ENCODE results near the gene IL3RA. TPM values are rescaled to one million over a fixed set of nuclear protein-coding genes. Genes with fewer than 3 reads are reported as not detected.
A peak's percentile ranks its signal among the peaks of the same experiment; 100 is the strongest.

IL3RA gene
- total RNA-seq, 5 donors from 2014 or later (not counting 1 experiment from before 2014, with no cell fraction given), result 0.16 to 0.75 (median 0.35) TPM

- H3K27me3 ChIP-seq (replicated peaks in 1 of 2; ENCODE audit: control insufficient read depth in 2 of 2, extremely low read depth in 1 of 2, insufficient read depth in 2 of 2, low read length in 1 of 2), result no peaks in the 10 kb centered on the region
- Mint-ChIP-seq H3K27ac (no peak overlapping the region), H3K9me3 (peaks cover 11 to 12% (median 12%) of the 10 kb centered on the region in 3 donors), H3K4me3 (no peak overlapping the region), H3K4me1 (peaks cover 0 to 10% (median 0%) of the 10 kb centered on the region in 3 donors), H3K27me3 (no peaks in the 10 kb centered on the region), H3K36me3 (peaks cover 37% of the 10 kb centered on the region)
- peaks cover 28 to 36% of the 10 kb centered on the region in 2 donors for H3K36me3 ChIP-seq (ENCODE audit: control insufficient read depth in 2 of 2, extremely low read depth in 1 of 2, insufficient read depth in 1 of 2, low read length in 1 of 2)
- no peak for DNase-seq
- CTCF ChIA-PET, result no interaction called here
- H3K4me3 ChIP-seq (ENCODE audit: control insufficient read depth in 1 of 2, extremely low read depth in 1 of 2, low read length in 1 of 2), result no peak overlapping the region
- H3K27ac ChIP-seq (ENCODE audit: low read length), result no peak overlapping the region
- no peaks in the 10 kb centered on the region for H3K9me3 ChIP-seq
- ATAC-seq (replicated peaks in 1 of 4), result peak in 1 of 4 experiments; percentile 13
- no peaks in the 10 kb centered on the region for H3K4me1 ChIP-seq (ENCODE audit: control insufficient read depth in 1 of 2, extremely low read depth in 1 of 2, insufficient read depth in 2 of 2, low read length in 2 of 2)
- WGBS (ENCODE audit: insufficient coverage), result 98% methylated on average over 27 of the region's 29 CpGs
- POLR2A ChIA-PET, result no interaction called here
These were observed 82.4 kb downstream of the IL3RA start for GRCh38 chrX:1418901-1419544.

- peaks cover 11 to 17% (median 13%) of the 10 kb centered on the region in 3 donors for H3K9me3 Mint-ChIP-seq
These were observed 83.2 kb downstream of the IL3RA start for GRCh38 chrX:1419545-1420355.

GRCh38 chrX:1420371-1420770 lies 83.8 kb downstream of the IL3RA start:
- Histone ChIP-seq H3K4me3 (ENCODE audit: control insufficient read depth in 1 of 2, extremely low read depth in 1 of 2, low read length in 1 of 2) (no peak overlapping the region), H3K27me3 (replicated peaks in 1 of 2; ENCODE audit: control insufficient read depth in 2 of 2, extremely low read depth in 1 of 2, insufficient read depth in 2 of 2, low read length in 1 of 2) (no peaks in the 10 kb centered on the region), H3K27ac (ENCODE audit: low read length) (no peak overlapping the region), H3K4me1 (ENCODE audit: control insufficient read depth in 1 of 2, extremely low read depth in 1 of 2, insufficient read depth in 2 of 2, low read length in 2 of 2) (no peaks in the 10 kb centered on the region), H3K9me3 (no peaks in the 10 kb centered on the region), H3K36me3 (ENCODE audit: control insufficient read depth in 2 of 2, extremely low read depth in 1 of 2, insufficient read depth in 1 of 2, low read length in 1 of 2) (peaks cover 31 to 34% of the 10 kb centered on the region in 2 donors)
- POLR2A ChIA-PET, result no interaction called here
- ATAC-seq (replicated peaks in 1 of 4) (no peak), DNase-seq (no peak)
- no peak overlapping the region for H3K27ac Mint-ChIP-seq
- H3K4me1 Mint-ChIP-seq, result peaks cover 0 to 18% (median 0%) of the 10 kb centered on the region in 3 donors
- peaks cover 14 to 21% (median 16%) of the 10 kb centered on the region in 3 donors for H3K9me3 Mint-ChIP-seq
- H3K27me3 Mint-ChIP-seq, result no peaks in the 10 kb centered on the region
- peaks cover 45% of the 10 kb centered on the region for H3K36me3 Mint-ChIP-seq
- CTCF ChIA-PET, result no interaction called here
- H3K4me3 Mint-ChIP-seq, result no peak overlapping the region
- 85% methylated on average over 4 of the region's 14 CpGs for WGBS (ENCODE audit: insufficient coverage)

More at GRCh38 chrX:1419545-1420355, 83.2 kb downstream of the IL3RA start:
- Histone ChIP-seq H3K9me3 (no peaks in the 10 kb centered on the region), H3K27ac (ENCODE audit: low read length) (no peak overlapping the region), H3K27me3 (replicated peaks in 1 of 2; ENCODE audit: control insufficient read depth in 2 of 2, extremely low read depth in 1 of 2, insufficient read depth in 2 of 2, low read length in 1 of 2) (no peaks in the 10 kb centered on the region), H3K4me3 (ENCODE audit: control insufficient read depth in 1 of 2, extremely low read depth in 1 of 2, low read length in 1 of 2) (no peak overlapping the region), H3K36me3 (ENCODE audit: control insufficient read depth in 2 of 2, extremely low read depth in 1 of 2, insufficient read depth in 1 of 2, low read length in 1 of 2) (peaks cover 28 to 31% of the 10 kb centered on the region in 2 donors), H3K4me1 (ENCODE audit: control insufficient read depth in 1 of 2, extremely low read depth in 1 of 2, insufficient read depth in 2 of 2, low read length in 2 of 2) (no peaks in the 10 kb centered on the region)
- H3K36me3 Mint-ChIP-seq, result peaks cover 40% of the 10 kb centered on the region
- WGBS (ENCODE audit: insufficient coverage), result 94% methylated on average over 19 of the region's 19 CpGs
- peaks cover 0 to 12% (median 0%) of the 10 kb centered on the region in 3 donors for H3K4me1 Mint-ChIP-seq
- ChIA-PET POLR2A (no interaction called here), CTCF (no interaction called here)
- H3K4me3 Mint-ChIP-seq, result no peak overlapping the region
- peak in 1 of 4 experiments; percentile 11 for ATAC-seq (replicated peaks in 1 of 4)
- peak overlapping the region; percentile 25 to 36 for H3K27ac Mint-ChIP-seq
- DNase-seq, result no peak
- H3K27me3 Mint-ChIP-seq, result no peaks in the 10 kb centered on the region

GRCh38 chrX:1421433-1422134 lies 85.0 kb downstream of the IL3RA start:
- Mint-ChIP-seq H3K36me3 (peaks cover 50% of the 10 kb centered on the region), H3K27ac (no peak overlapping the region), H3K4me1 (peaks cover 0 to 18% (median 0%) of the 10 kb centered on the region in 3 donors), H3K9me3 (peaks cover 14 to 21% (median 16%) of the 10 kb centered on the region in 3 donors), H3K4me3 (no peak overlapping the region), H3K27me3 (no peaks in the 10 kb centered on the region)
- POLR2A ChIA-PET, result no interaction called here
- Histone ChIP-seq H3K36me3 (ENCODE audit: control insufficient read depth in 2 of 2, extremely low read depth in 1 of 2, insufficient read depth in 1 of 2, low read length in 1 of 2) (peaks cover 31 to 36% of the 10 kb centered on the region in 2 donors), H3K27ac (ENCODE audit: low read length) (no peak overlapping the region), H3K27me3 (replicated peaks in 1 of 2; ENCODE audit: control insufficient read depth in 2 of 2, extremely low read depth in 1 of 2, insufficient read depth in 2 of 2, low read length in 1 of 2) (no peaks in the 10 kb centered on the region), H3K4me3 (ENCODE audit: control insufficient read depth in 1 of 2, extremely low read depth in 1 of 2, low read length in 1 of 2) (no peak overlapping the region), H3K4me1 (ENCODE audit: control insufficient read depth in 1 of 2, extremely low read depth in 1 of 2, insufficient read depth in 2 of 2, low read length in 2 of 2) (no peaks in the 10 kb centered on the region), H3K9me3 (no peaks in the 10 kb centered on the region)
- CTCF ChIA-PET, result no interaction called here
- DNase-seq (no peak), ATAC-seq (replicated peaks in 1 of 4) (no peak)
- WGBS (ENCODE audit: insufficient coverage), result 98% methylated on average over 12 of the region's 19 CpGs

- ChIA-PET POLR2A (no interaction called here), CTCF (no interaction called here)
- Histone ChIP-seq H3K36me3 (ENCODE audit: control insufficient read depth in 2 of 2, extremely low read depth in 1 of 2, insufficient read depth in 1 of 2, low read length in 1 of 2) (peaks cover 31 to 38% of the 10 kb centered on the region in 2 donors), H3K9me3 (no peaks in the 10 kb centered on the region), H3K27ac (ENCODE audit: low read length) (no peak overlapping the region), H3K4me1 (ENCODE audit: control insufficient read depth in 1 of 2, extremely low read depth in 1 of 2, insufficient read depth in 2 of 2, low read length in 2 of 2) (no peaks in the 10 kb centered on the region), H3K27me3 (replicated peaks in 1 of 2; ENCODE audit: control insufficient read depth in 2 of 2, extremely low read depth in 1 of 2, insufficient read depth in 2 of 2, low read length in 1 of 2) (no peaks in the 10 kb centered on the region), H3K4me3 (ENCODE audit: control insufficient read depth in 1 of 2, extremely low read depth in 1 of 2, low read length in 1 of 2) (no peak overlapping the region)
- no peak overlapping the region for H3K27ac Mint-ChIP-seq
- H3K27me3 Mint-ChIP-seq, result no peaks in the 10 kb centered on the region
- DNase-seq (no peak), ATAC-seq (replicated peaks in 1 of 4) (no peak)
- no peak overlapping the region for H3K4me3 Mint-ChIP-seq
- H3K36me3 Mint-ChIP-seq, result peaks cover 53% of the 10 kb centered on the region
- H3K9me3 Mint-ChIP-seq, result peaks cover 14 to 21% (median 16%) of the 10 kb centered on the region in 3 donors
- H3K4me1 Mint-ChIP-seq, result peaks cover 0 to 18% (median 0%) of the 10 kb centered on the region in 3 donors
- WGBS (ENCODE audit: insufficient coverage), result 100% methylated on average over 3 of the region's 4 CpGs
These were observed 85.5 kb downstream of the IL3RA start for GRCh38 chrX:1422135-1422465.

- H3K4me1 ChIP-seq (ENCODE audit: control insufficient read depth in 1 of 2, extremely low read depth in 1 of 2, insufficient read depth in 2 of 2, low read length in 2 of 2), result no peaks in the 10 kb centered on the region
- ChIA-PET CTCF (no interaction called here), POLR2A (no interaction called here)
- DNase-seq, result no peak
- Mint-ChIP-seq H3K4me3 (no peak overlapping the region), H3K4me1 (peaks cover 0 to 18% (median 0%) of the 10 kb centered on the region in 3 donors), H3K36me3 (peaks cover 57% of the 10 kb centered on the region), H3K27me3 (no peaks in the 10 kb centered on the region), H3K27ac (no peak overlapping the region), H3K9me3 (peaks cover 14 to 21% (median 16%) of the 10 kb centered on the region in 3 donors)
- WGBS (ENCODE audit: insufficient coverage), result 80% methylated on average over 1 of the region's 2 CpGs
- H3K27ac ChIP-seq (ENCODE audit: low read length), result no peak overlapping the region
- peaks cover 29 to 41% of the 10 kb centered on the region in 2 donors for H3K36me3 ChIP-seq (ENCODE audit: control insufficient read depth in 2 of 2, extremely low read depth in 1 of 2, insufficient read depth in 1 of 2, low read length in 1 of 2)
- ATAC-seq (replicated peaks in 1 of 4), result no peak
- no peak overlapping the region for H3K4me3 ChIP-seq (ENCODE audit: control insufficient read depth in 1 of 2, extremely low read depth in 1 of 2, low read length in 1 of 2)
- no peaks in the 10 kb centered on the region for H3K9me3 ChIP-seq
- H3K27me3 ChIP-seq (replicated peaks in 1 of 2; ENCODE audit: control insufficient read depth in 2 of 2, extremely low read depth in 1 of 2, insufficient read depth in 2 of 2, low read length in 1 of 2), result no peaks in the 10 kb centered on the region
These were observed 86.6 kb downstream of the IL3RA start for GRCh38 chrX:1423215-1423614.

Data from T-cell (primary cell).